H1 (cell line): Measurements from ENCODE around the gene IRGC. TPM values are rescaled to one million over a fixed set of nuclear protein-coding genes. Genes with fewer than 3 reads are reported as not detected.

Experiments
- CTCF ChIA-PET: fragments of 300-600 bp; sonication (Branson Sonifier 250); formaldehyde crosslinking; loops from one replicate; lab custom pipeline; 2021; ENCODE audit not compliant: partially characterized antibody; lab: Charles Lee
- POLR2A ChIA-PET: fragments of 300-600 bp; sonication (Branson Sonifier 250); formaldehyde crosslinking; loops from one replicate; lab custom pipeline; 2021; ENCODE audit warnings: inconsistent platforms; ENCODE audit not compliant: partially characterized antibody; lab: Charles Lee
- DNase-seq, 2 experiments: peaks; one replicate each; pipeline versions ENCODE4 v3.0.0 to v3.0.0-alpha.2; 2010 to 2022; ENCODE audit warnings: low spot score in 2 of 2, low read depth in 1 of 2, mixed read lengths in 1 of 2
- FAIRE-seq: peaks from 2 replicates; lab custom pipeline; 2011; peaks lifted over from hg19 to GRCh38; lab: Jason Lieb, UNC
- H2AFZ ChIP-seq: 2 replicates; pipeline ENCODE4 v1.8.1; 2012; ENCODE audit warnings: low read length, inconsistent platforms
- H2AK5ac ChIP-seq: 2 replicates; pipeline ENCODE4 v1.6.1; 2013; ENCODE audit warnings: low read depth, low read length
- H2BK120ac ChIP-seq: replicated peaks from 2 replicates; pipeline ENCODE3; 2013; ENCODE audit warnings: low read depth, low read length, inconsistent platforms
- H2BK12ac ChIP-seq: 2 replicates; pipeline ENCODE4 v1.6.1; 2013; ENCODE audit warnings: low read depth, low read length
- H2BK15ac ChIP-seq: 2 replicates; pipeline ENCODE4 v1.6.1; 2013; ENCODE audit warnings: low read length
- H2BK20ac ChIP-seq: 2 replicates; pipeline ENCODE4 v1.6.1; 2013; ENCODE audit warnings: low read length
- H2BK5ac ChIP-seq: 2 replicates; pipeline ENCODE4 v1.6.1; 2013; ENCODE audit warnings: low read depth, low read length
- H3K14ac ChIP-seq: 2 replicates; pipeline ENCODE4 v1.6.1; 2013; ENCODE audit warnings: inconsistent platforms; ENCODE audit not compliant: insufficient read length
- H3K18ac ChIP-seq: 2 replicates; pipeline ENCODE4 v1.6.1; 2013; ENCODE audit warnings: low read length; ENCODE audit errors: extremely low read depth
- H3K23ac ChIP-seq: 2 replicates; pipeline ENCODE4 v1.6.1; 2013; ENCODE audit warnings: inconsistent platforms; ENCODE audit not compliant: insufficient read length
- H3K23me2 ChIP-seq: 2 replicates; pipeline ENCODE4 v1.6.1; 2013; ENCODE audit warnings: low read depth, low read length
- H3K27ac ChIP-seq: 2 replicates; pipeline ENCODE4 v1.6.1; 2011; ENCODE audit warnings: low read depth, low read length, inconsistent platforms
- H3K27me3 ChIP-seq, 4 experiments: replicated peaks in 1 of 4; 1 replicate in 1 of 4; 2 replicates in 3 of 4; pipeline versions ENCODE4 v1.6.1 to v1.8.1; 2011 to 2013; ENCODE audit warnings: low read length in 3 of 4, mild to moderate bottlenecking in 3 of 4, inconsistent platforms in 2 of 4, mixed read lengths in 2 of 4, moderate library complexity in 1 of 4; ENCODE audit not compliant: control insufficient read depth in 3 of 4, insufficient read depth in 3 of 4; ENCODE audit errors: extremely low read depth in 1 of 4
- H3K36me3 ChIP-seq, 4 experiments: 2 replicates each; pipeline versions ENCODE4 v1.6.1 to v1.8.1; 2011 to 2013; ENCODE audit warnings: mild to moderate bottlenecking in 4 of 4, low read length in 3 of 4, moderate library complexity in 2 of 4, control low read depth in 1 of 4, inconsistent platforms in 1 of 4; ENCODE audit not compliant: insufficient read depth in 4 of 4, control insufficient read depth in 2 of 4
- H3K4ac ChIP-seq: replicated peaks from 2 replicates; pipeline ENCODE3; 2013; ENCODE audit warnings: low read length, low read depth, mixed read lengths, inconsistent platforms; ENCODE audit not compliant: insufficient read length
- H3K4me1 ChIP-seq, 4 experiments: replicated peaks in 1 of 4; 1 replicate in 1 of 4; 2 replicates in 3 of 4; pipeline versions ENCODE4 v1.6.1 to v1.8.1; 2011 to 2013; ENCODE audit warnings: low read length in 3 of 4, inconsistent platforms in 2 of 4, mixed read lengths in 1 of 4; ENCODE audit not compliant: insufficient read depth in 4 of 4, control insufficient read depth in 3 of 4
- H3K4me2 ChIP-seq, 2 experiments: 2 replicates each; pipeline versions ENCODE4 v1.6.1 to v1.8.1; 2011 to 2013; ENCODE audit warnings: low read depth in 2 of 2, low read length in 2 of 2, control low read depth in 1 of 2, inconsistent platforms in 1 of 2, mild to moderate bottlenecking in 1 of 2; ENCODE audit not compliant: insufficient read depth in 1 of 2
- H3K4me3 ChIP-seq, 4 experiments: fragments of 200-600, 300-600 bp in 1 of 4; sonication (generic), shearing (Covaris generic), sonication (Bioruptor Twin) in 1 of 4; 2 replicates each; pipeline versions ENCODE4 v1.5.1 to v1.8.1; 2011 to 2016; ENCODE audit warnings: low read length in 4 of 4, low read depth in 3 of 4, control low read depth in 2 of 4, inconsistent platforms in 2 of 4, mild to moderate bottlenecking in 2 of 4, mixed read lengths in 1 of 4, moderate library complexity in 1 of 4; ENCODE audit not compliant: insufficient read depth in 2 of 4; ENCODE audit errors: extremely low read depth in 1 of 4
- H3K56ac ChIP-seq: replicated peaks from 2 replicates; pipeline ENCODE3; 2013; ENCODE audit warnings: low read depth, mild to moderate bottlenecking, mixed read lengths, low read length, inconsistent platforms; ENCODE audit not compliant: insufficient read length
- H3K79me1 ChIP-seq: 2 replicates; pipeline ENCODE4 v1.6.1; 2013; ENCODE audit warnings: low read depth, low read length, control low read depth
- H3K79me2 ChIP-seq, 2 experiments: 2 replicates each; pipeline versions ENCODE4 v1.6.1 to v1.8.1; 2012 to 2013; ENCODE audit warnings: low read length in 2 of 2, mild to moderate bottlenecking in 2 of 2, inconsistent platforms in 1 of 2; ENCODE audit not compliant: insufficient read depth in 2 of 2, control insufficient read depth in 1 of 2
- H3K9ac ChIP-seq, 4 experiments: replicated peaks in 1 of 4; 1 replicate in 1 of 4; 2 replicates in 3 of 4; pipeline versions ENCODE4 v1.6.1 to v1.8.1; 2011 to 2013; ENCODE audit warnings: low read depth in 3 of 4, low read length in 3 of 4, control low read depth in 2 of 4, mild to moderate bottlenecking in 2 of 4, moderate library complexity in 2 of 4, inconsistent platforms in 1 of 4; ENCODE audit errors: extremely low read depth in 1 of 4
- H3K9me3 ChIP-seq, 2 experiments: 2 replicates each; pipeline versions ENCODE4 v1.6.1 to v1.8.1; 2012 to 2013; ENCODE audit warnings: mild to moderate bottlenecking in 2 of 2, moderate library complexity in 2 of 2, control low read depth in 1 of 2, inconsistent platforms in 1 of 2, low read depth in 1 of 2, low read length in 1 of 2, mixed read lengths in 1 of 2; ENCODE audit not compliant: insufficient read depth in 2 of 2
- H4K20me1 ChIP-seq, 2 experiments: replicated peaks in 1 of 2; 2 replicates each; pipeline versions ENCODE3 to v1.8.1; 2011 to 2013; ENCODE audit warnings: inconsistent platforms in 2 of 2, low read length in 2 of 2, mild to moderate bottlenecking in 1 of 2; ENCODE audit not compliant: insufficient read depth in 2 of 2, control insufficient read depth in 1 of 2
- H4K5ac ChIP-seq: 2 replicates; pipeline ENCODE4 v1.6.1; 2013; ENCODE audit warnings: low read length, low read depth, mixed read lengths, inconsistent platforms; ENCODE audit not compliant: insufficient read length
- H4K8ac ChIP-seq: 2 replicates; pipeline ENCODE4 v1.8.0; 2013; ENCODE audit warnings: mild to moderate bottlenecking, moderate library complexity, low read length, inconsistent platforms; ENCODE audit not compliant: insufficient read depth; ENCODE audit errors: extremely low read depth
- H4K91ac ChIP-seq: replicated peaks from 2 replicates; pipeline ENCODE3; 2013; ENCODE audit warnings: low read length, mixed read lengths, inconsistent platforms; ENCODE audit not compliant: insufficient read length
- CHD1 ChIP-seq: IDR thresholded peaks from 2 replicates; pipeline ENCODE4 v1.6.1; 2012; ENCODE audit warnings: low read depth, low read length, improper control_type of control experiment
- EGR1 ChIP-seq: IDR thresholded peaks from 2 replicates; pipeline ENCODE4 v1.6.1; 2011; ENCODE audit warnings: low read depth, low read length, borderline replicate concordance
- FOSL1 ChIP-seq: IDR thresholded peaks from 2 replicates; pipeline ENCODE4 v1.6.1; 2011; ENCODE audit warnings: mild to moderate bottlenecking, low read depth, low read length, moderate library complexity; ENCODE audit not compliant: insufficient read depth
- HDAC6 ChIP-seq: IDR thresholded peaks from one replicate; pipeline ENCODE4 v1.7.1; 2012; ENCODE audit warnings: low read depth, mild to moderate bottlenecking, inconsistent platforms, low read length, moderate library complexity
- POLR2AphosphoS5 ChIP-seq: IDR thresholded peaks from 2 replicates; pipeline ENCODE4 v1.6.1; 2011; ENCODE audit warnings: low read depth, low read length
- RAD21 ChIP-seq, 2 experiments: IDR thresholded peaks in 1 of 2; conservative IDR thresholded peaks in 1 of 2; 2 replicates each; pipeline ENCODE4 v1.6.1; 2011; ENCODE audit warnings: low read depth in 2 of 2, low read length in 2 of 2, improper control_type of control experiment in 1 of 2, inconsistent platforms in 1 of 2, mild to moderate bottlenecking in 1 of 2, moderate library complexity in 1 of 2
- RBBP5 ChIP-seq: IDR thresholded peaks from 2 replicates; pipeline ENCODE4 v1.7.1; 2012; ENCODE audit warnings: low read depth, mild to moderate bottlenecking, inconsistent platforms, low read length, moderate library complexity, borderline replicate concordance
- RFX5 ChIP-seq: IDR thresholded peaks from 2 replicates; pipeline ENCODE4 v1.6.1; 2011; ENCODE audit warnings: low read depth, low read length, improper control_type of control experiment, borderline replicate concordance
- SIRT6 ChIP-seq: IDR thresholded peaks from one replicate; pipeline ENCODE4 v1.7.1; 2012; ENCODE audit warnings: low read length, inconsistent platforms
- SIX5 ChIP-seq: IDR thresholded peaks from 2 replicates; pipeline ENCODE4 v1.6.1; 2011; ENCODE audit warnings: mild to moderate bottlenecking, low read depth, low read length
- SP1 ChIP-seq: IDR thresholded peaks from 2 replicates; pipeline ENCODE4 v1.6.1; 2011; ENCODE audit warnings: low read depth, low read length
- SP2 ChIP-seq: IDR thresholded peaks from 2 replicates; pipeline ENCODE4 v1.6.1; 2012; ENCODE audit warnings: mild to moderate bottlenecking, low read length, inconsistent platforms
- WGBS, 2 experiments: shearing (Covaris generic) in 1 of 2; methylation state at CpG; one replicate each; pipeline versions ENCODE4 v1.1.6 to v1.1.7; 2013 to 2015; ENCODE audit warnings: low lambda C conversion rate in 2 of 2, mixed read lengths in 2 of 2, inconsistent platforms in 1 of 2, low coverage in 1 of 2, missing lambda C conversion rate in 1 of 2; ENCODE audit not compliant: insufficient replicate concordance in 2 of 2, insufficient coverage in 1 of 2, insufficient read length in 1 of 2; ENCODE audit errors: extremely low coverage in 1 of 2, missing lambda C conversion rate in 1 of 2; 5-methylcytosine and 5-hydroxymethylcytosine counted together
- polyA plus RNA-seq, 7 experiments: library from polyadenylated mRNA; depleted of rRNA in 3 of 7; stranded (reverse) in 5 of 7; unstranded in 2 of 7; fragments of >200 nt in 5 of 7; fragments of 200-250 nt in 2 of 7; gene quantifications; 1 replicate in 5 of 7; 2 replicates in 1 of 7; 4 replicates in 1 of 7; pipeline versions ENCODE4 v1.2.1 to v1.2.3, GENCODE V29; 2011 to 2013; ENCODE audit warnings: missing spikeins in 2 of 7, mixed read lengths in 2 of 7
- total RNA-seq: library from RNA; stranded (reverse); fragmentation: NEBNext Ultra II Directional; extraction: Animal tissue kit (Norgen Biotek cat#: 25700); gene quantifications from 2 replicates; pipeline ENCODE4 v1.2.1, GENCODE V29; 2021

Gene IRGC
- total and polyA plus RNA-seq, 2 of the 8 experiments (the other 6 are each of a cell fraction or from before 2014, with no cell fraction given), result not detected

DNA sequence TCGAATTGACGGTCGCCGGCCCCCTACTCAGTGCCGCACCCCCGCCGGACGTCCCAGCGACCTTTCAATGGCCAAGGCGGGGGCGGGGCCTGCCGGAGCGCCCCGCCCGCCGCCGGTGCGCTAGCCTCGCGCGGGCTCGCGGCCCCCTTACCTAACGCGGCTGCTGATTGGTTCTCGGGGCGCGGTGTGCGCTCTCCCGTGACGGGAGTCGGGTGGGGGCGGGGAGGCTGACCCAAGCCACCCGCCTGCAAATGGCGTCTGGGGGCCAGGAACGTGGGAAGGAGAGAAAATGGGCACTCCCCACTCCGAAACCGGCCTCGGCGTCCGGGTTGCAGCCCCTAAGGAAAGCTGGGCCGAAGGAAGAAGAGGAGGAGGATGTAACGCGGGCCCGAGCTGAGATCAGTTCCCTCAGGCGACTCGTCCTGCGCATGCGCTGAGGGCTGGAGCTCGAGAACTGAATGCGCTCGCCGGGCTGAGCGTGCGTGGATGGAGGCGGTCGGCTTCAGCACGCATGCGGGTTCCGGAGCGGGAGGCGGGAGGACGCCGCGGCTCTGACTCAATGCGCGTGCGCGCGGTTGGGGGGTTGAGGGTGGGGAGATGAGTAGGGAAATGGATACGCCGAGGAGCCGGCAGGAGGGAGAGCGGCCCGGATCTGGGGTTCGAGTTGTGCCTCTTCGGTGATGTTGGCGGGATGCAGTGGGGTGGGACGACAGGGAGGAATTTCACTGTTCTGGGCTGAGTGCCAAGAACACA lies 38.8 kb downstream of the IRGC start, which contains the start of gene SMG9:
TSS of gene SMG9 (minus strand) at position 460 of the 753 bp plus-strand sequence. CDS start 4,221 bp downstream, outside the sequence.
- peak within 1 kb of the TSS; percentile 99 for H3K18ac ChIP-seq
- peak within 1 kb of the TSS; percentile 99 for H4K91ac ChIP-seq
- H3K79me1 ChIP-seq, result peaks cover 3% of the 10 kb centered on the region; the same call in 1 of the 2 replicates
- no peak within 1 kb of the TSS for H3K14ac ChIP-seq
- DNase-seq (peak; percentile 93 to 97), FAIRE-seq (no peak)
- H3K56ac ChIP-seq, result peak within 1 kb of the TSS; percentile 94
- no peak within 1 kb of the TSS for H2BK20ac ChIP-seq
- peak within 1 kb of the TSS; percentile 99 for H4K5ac ChIP-seq
- no peak within 1 kb of the TSS for H3K23ac ChIP-seq
- peak within 1 kb of the TSS; percentile 79 for H2BK120ac ChIP-seq
- CTCF ChIA-PET, result interaction anchor here (9.0 to 30.4 kb wide), 2 partner anchors 11 to 25 kb away, joined by 64 to 703 read pairs; partner anchors contain the start of gene KCNN4
- peaks cover 0 to 10% (median 7%) of the 10 kb centered on the region in 4 experiments; a peak in 5 of 8 replicates for H3K36me3 ChIP-seq
- no peaks in the 10 kb centered on the region for H4K20me1 ChIP-seq
- peak within 1 kb of the TSS; percentile 90 for H3K27ac ChIP-seq
- 1% methylated on average over 38 of the region's 79 CpGs; no CpG with 5 or more reads in 1 of the 2 experiments for WGBS, 2 experiments
- H3K4me1 ChIP-seq, result no peaks in the 10 kb centered on the region; a peak in 1 of 7 replicates
- H2BK5ac ChIP-seq, result peak within 1 kb of the TSS; percentile 55
- H3K4ac ChIP-seq, result peak within 1 kb of the TSS; percentile 97
- H3K23me2 ChIP-seq, result peaks cover 4% of the 10 kb centered on the region; the same call in 1 of the 2 replicates
- no peak within 1 kb of the TSS for H2BK12ac ChIP-seq
- POLR2A ChIA-PET, result interaction anchor here (0.7 to 5.4 kb wide), 11 partner anchors 8 to 87 kb away, joined by 3 to 33 read pairs (median 4); no protein-coding TSS in a partner anchor
- peaks cover 0 to 13% of the 10 kb centered on the region in 2 experiments; a peak in 1 of 4 replicates for H3K79me2 ChIP-seq
- H2AFZ ChIP-seq, result peak within 1 kb of the TSS; percentile 1; the same call in 1 of the 2 replicates
- H3K4me3 ChIP-seq, result peak within 1 kb of the TSS; percentile 67 to 88 (median 76)
- H3K9me3 ChIP-seq, result no peaks in the 10 kb centered on the region
- peak within 1 kb of the TSS; percentile 96; the same call in 1 of the 2 replicates for H4K8ac ChIP-seq
- H3K4me2 ChIP-seq, result peak within 1 kb of the TSS; percentile 77 to 88
- H2AK5ac ChIP-seq, result peak within 1 kb of the TSS; percentile 91; the same call in 1 of the 2 replicates
- H3K9ac ChIP-seq, result peak within 1 kb of the TSS; percentile 84 to 94 (median 89)
- H3K27me3 ChIP-seq, result no peaks in the 10 kb centered on the region
- H2BK15ac ChIP-seq, result peak within 1 kb of the TSS; percentile 61; the same call in 1 of the 2 replicates
- TF ChIP-seq FOSL1, result no peak
- no peak for TF ChIP-seq HDAC6
- no peak for TF ChIP-seq RAD21 (IDR thresholded peaks at IDR 0.05 in 1 of 2, conservative IDR thresholded peaks at IDR 0.05 in 1 of 2; ENCODE audit: low read depth in 2 of 2, low read length in 2 of 2)
- no peak for TF ChIP-seq SP1
- TF ChIP-seq EGR1, result no peak; the same call in 1 of the 2 replicates
- no peak for TF ChIP-seq CHD1
- no peak for TF ChIP-seq RFX5
- TF ChIP-seq SP2, result no peak
- no peak for TF ChIP-seq SIX5
- TF ChIP-seq POLR2AphosphoS5, result peak; percentile 82; the same call in 1 of the 2 replicates
- TF ChIP-seq SIRT6, result no peak
- 0 out of 2 replicates have a peak, but pooled peaks have one; percentile 47 for TF ChIP-seq RBBP5
